GM12864 (cell line): ENCODE results near the gene PRKG2.

Experiments
- DNase-seq: peaks from one replicate; pipeline ENCODE4 v3.0.0-alpha.2; 2011; ENCODE audit warnings: low read depth
- H3K4me3 ChIP-seq: 2 replicates; pipeline ENCODE4 v1.5.1; 2011; ENCODE audit warnings: mild to moderate bottlenecking, low read depth, low read length, control low read depth
- TF ChIP-seq, protein P1 (sequence below): IDR thresholded peaks from 2 replicates; pipeline ENCODE4 v1.5.1; 2011; ENCODE audit warnings: low read depth, mild to moderate bottlenecking, moderate library complexity, low read length, control low read depth, inconsistent platforms; ENCODE audit errors: missing control alignments

The PRKG2 gene

DNA sequence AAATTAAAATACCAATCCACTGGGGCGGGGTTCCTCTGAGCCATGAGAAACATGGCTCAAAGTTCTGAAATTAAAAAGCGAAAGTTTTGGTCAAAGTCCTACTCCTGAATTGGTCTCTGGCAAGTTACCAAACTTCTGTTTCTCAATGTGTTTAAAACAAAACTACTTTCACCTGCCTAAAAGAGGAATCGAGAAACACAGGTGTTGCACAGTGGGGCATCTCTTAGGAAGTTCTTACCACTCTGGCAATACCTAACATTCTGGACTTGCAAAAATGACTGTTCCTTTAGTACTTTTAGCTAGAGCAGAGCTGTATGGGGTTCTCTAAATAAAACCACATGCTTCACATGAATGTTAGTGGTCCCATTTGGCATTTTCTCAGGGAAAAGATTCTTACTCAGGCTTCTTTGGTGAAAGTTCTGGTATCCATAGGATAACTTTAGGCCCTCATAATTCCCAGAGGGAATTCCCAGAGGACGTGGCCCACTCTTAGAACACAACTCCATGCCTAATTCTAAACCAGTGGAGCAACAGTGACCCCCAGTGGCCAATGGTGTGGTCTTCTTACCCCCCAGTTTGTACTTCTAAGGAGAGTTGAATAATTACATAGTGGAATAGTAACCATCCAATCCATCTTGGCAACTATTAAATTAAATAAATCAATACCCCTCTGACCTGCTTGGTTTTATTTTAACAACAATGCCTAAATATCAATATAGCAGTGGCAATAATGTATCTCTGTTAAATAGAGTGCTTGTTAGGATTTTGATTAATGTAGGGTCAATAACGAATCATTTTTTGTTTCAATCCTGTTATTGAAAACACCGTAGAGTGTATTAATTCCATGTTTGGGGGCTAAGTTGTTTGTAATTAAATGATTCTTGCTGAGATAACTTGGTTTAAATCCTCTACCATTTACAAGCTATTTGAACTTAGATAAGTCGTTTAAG, 162.6 kb downstream of the PRKG2 start:
- no peak overlapping the region for H3K4me3 ChIP-seq
- DNase-seq = peak; percentile 88
- TF ChIP-seq, protein P1, sequence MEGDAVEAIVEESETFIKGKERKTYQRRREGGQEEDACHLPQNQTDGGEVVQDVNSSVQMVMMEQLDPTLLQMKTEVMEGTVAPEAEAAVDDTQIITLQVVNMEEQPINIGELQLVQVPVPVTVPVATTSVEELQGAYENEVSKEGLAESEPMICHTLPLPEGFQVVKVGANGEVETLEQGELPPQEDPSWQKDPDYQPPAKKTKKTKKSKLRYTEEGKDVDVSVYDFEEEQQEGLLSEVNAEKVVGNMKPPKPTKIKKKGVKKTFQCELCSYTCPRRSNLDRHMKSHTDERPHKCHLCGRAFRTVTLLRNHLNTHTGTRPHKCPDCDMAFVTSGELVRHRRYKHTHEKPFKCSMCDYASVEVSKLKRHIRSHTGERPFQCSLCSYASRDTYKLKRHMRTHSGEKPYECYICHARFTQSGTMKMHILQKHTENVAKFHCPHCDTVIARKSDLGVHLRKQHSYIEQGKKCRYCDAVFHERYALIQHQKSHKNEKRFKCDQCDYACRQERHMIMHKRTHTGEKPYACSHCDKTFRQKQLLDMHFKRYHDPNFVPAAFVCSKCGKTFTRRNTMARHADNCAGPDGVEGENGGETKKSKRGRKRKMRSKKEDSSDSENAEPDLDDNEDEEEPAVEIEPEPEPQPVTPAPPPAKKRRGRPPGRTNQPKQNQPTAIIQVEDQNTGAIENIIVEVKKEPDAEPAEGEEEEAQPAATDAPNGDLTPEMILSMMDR = peak; percentile 56

DNA sequence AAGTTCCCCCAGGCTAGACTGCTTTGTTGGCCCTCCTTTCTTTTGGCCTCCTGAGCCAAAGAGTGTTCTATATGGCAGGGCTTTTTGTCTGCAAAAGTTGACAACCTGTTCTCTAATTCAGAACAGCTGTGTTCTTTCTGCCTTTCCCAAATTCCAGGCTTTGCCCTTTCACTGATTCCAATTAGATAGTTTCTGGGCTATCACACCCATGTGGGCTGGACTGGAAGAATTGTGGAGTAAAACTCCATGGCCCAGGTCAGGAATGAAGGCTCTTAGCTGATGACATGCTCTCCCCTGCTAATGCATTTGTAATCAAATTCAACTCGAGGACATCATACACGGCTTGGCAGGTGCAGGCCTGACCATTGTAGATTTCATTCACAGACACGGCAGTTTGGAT, 165.1 kb downstream of the PRKG2 start:
- H3K4me3 ChIP-seq = no peak overlapping the region
- DNase-seq = no peak
- TF ChIP-seq, protein P1 = no peak

DNA sequence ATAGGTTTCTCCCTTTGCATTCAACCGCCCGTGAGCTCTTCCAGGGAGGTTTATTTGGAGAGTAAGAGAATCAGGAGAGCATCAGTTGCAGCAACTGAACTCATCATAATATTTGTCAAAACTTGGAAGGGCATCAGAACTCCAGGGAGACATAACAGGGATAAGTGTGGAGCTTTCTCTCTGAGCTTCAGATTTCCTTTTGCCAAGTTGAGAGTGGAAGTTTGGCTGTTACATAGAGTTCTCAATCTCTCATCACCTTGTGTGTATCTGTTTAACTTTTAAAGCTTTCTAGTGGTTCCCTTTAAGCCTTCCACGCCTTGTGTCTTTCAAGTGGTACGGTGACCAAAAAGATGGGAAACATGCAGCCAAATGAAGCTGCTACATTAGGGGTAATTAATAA, 165.7 kb downstream of the PRKG2 start:
- no peak overlapping the region for H3K4me3 ChIP-seq
- TF ChIP-seq, protein P1 = no peak
- DNase-seq = no peak

DNA sequence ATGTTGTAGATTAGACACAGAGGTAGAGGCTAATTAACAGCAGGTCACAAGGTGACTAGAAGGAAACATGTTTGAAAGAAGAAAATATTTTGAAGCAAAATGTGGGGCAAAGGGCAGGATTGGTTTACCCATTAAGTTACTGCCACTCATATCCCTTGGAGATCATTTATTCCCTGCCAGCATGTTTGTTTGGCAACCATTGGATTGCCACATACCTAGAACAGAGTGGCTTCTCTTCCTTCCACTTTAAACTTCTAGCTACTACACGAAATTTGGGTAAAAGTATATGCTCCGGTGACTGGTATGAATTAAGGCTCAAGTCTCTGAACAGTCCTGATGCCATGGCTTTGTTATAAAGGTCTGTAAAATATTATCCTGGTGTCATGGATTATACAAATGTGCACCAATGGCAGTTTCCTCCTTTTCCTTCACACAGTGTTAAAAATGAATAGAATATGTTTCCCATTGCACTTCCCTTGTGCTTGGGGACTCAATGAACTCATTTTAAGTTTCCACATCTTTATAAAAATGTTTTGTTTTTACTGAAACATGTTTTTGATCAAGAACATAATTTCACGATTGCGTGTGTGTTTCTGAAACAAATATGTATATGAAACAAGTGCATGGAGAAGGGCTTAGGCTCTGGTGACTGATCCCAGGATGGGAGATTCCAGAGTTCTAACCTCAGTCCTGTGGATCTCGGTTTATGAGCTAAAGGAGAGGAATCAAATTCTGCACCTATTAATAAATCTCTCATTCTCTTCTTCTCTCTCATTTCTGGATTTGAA, 172.2 kb downstream of the PRKG2 start:
- DNase-seq = no peak
- TF ChIP-seq, protein P1 = no peak
- no peak overlapping the region for H3K4me3 ChIP-seq

- no peak for DNase-seq
- TF ChIP-seq, protein P1 = peak; percentile 61
- H3K4me3 ChIP-seq = no peak overlapping the region
Observed at GRCh38 chr4:81040012-81040659, 174.9 kb downstream of the PRKG2 start.

GRCh38 chr4:81039351-81039972, 175.6 kb downstream of the PRKG2 start:
- no peak for DNase-seq
- H3K4me3 ChIP-seq = no peak overlapping the region
- TF ChIP-seq, protein P1 = no peak
